ENCODE results near the gene KLK3. TPM values are rescaled to one million over a fixed set of nuclear protein-coding genes. Genes with fewer than 3 reads are reported as not detected.

The KLK3 gene
- total RNA-seq, 4 donors from 2014 or later: 0.13 to 119 (median 10.4) TPM

- H3K4me3 ChIP-seq (ENCODE audit: low read depth, poor library complexity, severe bottlenecking): peak overlapping the region; percentile 17
- DNase-seq (ENCODE audit: low spot score in 2 of 2): no peak
- intact Hi-C loops (cut with DNase I; ENCODE audit: low total_unique reads): no loop called here
- TF ChIP-seq CTCF (IDR thresholded peaks at IDR 0.05) (no peak), POLR2A (IDR thresholded peaks at IDR 0.05) (no peak)
- WGBS, 2 donors: 25 to 28% methylated on average over 13 of the region's 13 CpGs
Observed at GRCh38 chr19:50835103-50835784, 19.5 kb upstream of the KLK3 start.

DNA sequence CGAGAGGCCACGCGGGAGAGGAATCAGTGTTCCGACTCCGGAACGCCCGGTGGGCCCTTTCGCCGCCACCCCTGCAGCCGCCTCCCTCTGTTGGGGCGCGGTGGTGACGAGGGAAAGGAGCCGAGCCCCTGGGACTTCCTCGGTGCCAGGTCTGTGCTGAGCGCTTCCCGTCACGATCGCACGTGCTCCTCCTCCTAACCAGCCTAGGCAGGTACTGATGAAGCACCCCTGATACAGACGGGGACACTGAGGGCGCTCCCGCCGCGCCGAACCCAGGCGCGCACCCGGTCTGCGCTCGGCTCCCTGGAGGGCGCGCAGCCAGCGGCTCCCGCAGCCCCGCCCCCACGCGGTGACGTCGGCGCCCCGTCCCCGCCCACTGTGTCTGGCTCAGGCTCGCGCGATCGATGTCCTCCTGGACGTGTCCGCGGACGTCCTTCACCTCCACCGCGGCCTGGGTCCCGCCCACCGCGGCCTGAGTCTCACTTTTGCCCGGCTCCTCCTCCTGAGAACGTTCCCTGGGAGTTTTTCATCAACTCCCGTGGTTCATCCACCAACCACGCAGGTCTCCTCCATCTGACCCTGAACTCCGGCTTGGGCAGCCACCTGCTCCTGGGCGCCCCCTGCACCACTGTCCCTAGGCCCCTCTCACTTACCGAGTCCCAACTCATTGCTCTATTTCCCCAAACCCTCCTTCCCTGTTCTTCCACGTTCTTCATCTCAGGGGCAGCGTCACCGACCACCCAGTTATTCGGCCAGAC, 18.8 kb upstream of the KLK3 start:
- TF ChIP-seq CTCF (IDR thresholded peaks at IDR 0.05): no peak
- TF ChIP-seq POLR2A (IDR thresholded peaks at IDR 0.05): no peak
- peak in 1 of 2 donors; percentile 89 for DNase-seq (ENCODE audit: low spot score in 2 of 2)
- H3K4me3 ChIP-seq (ENCODE audit: low read depth, poor library complexity, severe bottlenecking): peak overlapping the region; percentile 17
- whole genome bisulfite sequencing, 2 donors: 3 to 5% methylated on average over 32 to 48 of the region's 67 CpGs
- intact Hi-C loops (cut with DNase I; ENCODE audit: low total_unique reads): no loop called here

GRCh38 chr19:50836543-50837195, 18.0 kb upstream of the KLK3 start:
- TF ChIP-seq POLR2A (IDR thresholded peaks at IDR 0.05) (no peak), CTCF (IDR thresholded peaks at IDR 0.05) (no peak)
- 28 to 34% methylated on average over 19 of the region's 19 CpGs for WGBS, 2 donors
- H3K4me3 ChIP-seq (ENCODE audit: low read depth, poor library complexity, severe bottlenecking): no peak overlapping the region
- intact Hi-C loops (cut with DNase I; ENCODE audit: low total_unique reads): no loop called here
- no peak for DNase-seq (ENCODE audit: low spot score in 2 of 2)

GRCh38 chr19:50837300-50837699, 17.4 kb upstream of the KLK3 start:
- TF ChIP-seq CTCF (IDR thresholded peaks at IDR 0.05) (no peak), POLR2A (IDR thresholded peaks at IDR 0.05) (no peak)
- DNase-seq (ENCODE audit: low spot score in 2 of 2): no peak
- intact Hi-C loops (cut with DNase I; ENCODE audit: low total_unique reads): no loop called here
- 38 to 55% methylated on average over 10 of the region's 10 CpGs for WGBS, 2 donors
- H3K4me3 ChIP-seq (ENCODE audit: low read depth, poor library complexity, severe bottlenecking): no peak overlapping the region

DNA sequence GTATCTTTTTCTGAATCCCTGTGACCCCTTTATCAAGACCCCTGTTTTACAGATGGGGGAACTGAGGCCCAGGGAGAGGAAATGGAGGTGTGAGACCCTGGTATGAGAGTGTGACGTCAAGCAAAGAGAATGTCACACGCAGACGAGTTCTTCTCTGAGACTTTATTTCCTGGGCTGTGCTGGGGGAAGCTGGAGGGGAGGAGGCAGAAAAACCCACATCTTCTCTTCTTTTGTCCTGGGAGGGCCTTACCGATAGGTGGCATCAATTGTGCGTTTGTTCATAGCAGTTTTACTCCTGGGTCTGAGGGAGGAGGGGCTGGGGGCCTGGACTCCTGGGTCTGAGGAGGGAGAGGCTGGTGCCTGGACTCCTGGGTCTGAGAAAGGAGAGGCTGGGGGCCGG, 16.5 kb upstream of the KLK3 start:
- no peak for TF ChIP-seq CTCF (IDR thresholded peaks at IDR 0.05)
- no peak for TF ChIP-seq POLR2A (IDR thresholded peaks at IDR 0.05)
- WGBS, 2 donors: 16 to 30% methylated on average over 6 of the region's 6 CpGs
- DNase-seq (ENCODE audit: low spot score in 2 of 2): no peak
- no peak overlapping the region for H3K4me3 ChIP-seq (ENCODE audit: low read depth, poor library complexity, severe bottlenecking)
- intact Hi-C loops (cut with DNase I; ENCODE audit: low total_unique reads): no loop called here
